A673 (cell line): ENCODE results near the gene FSD1.

Experiments
- CTCF ChIP-seq: fragments of 300-800, 200-600 bp; sonication (generic); conservative IDR thresholded peaks from 2 replicates; pipeline ENCODE4 v1.5.1; 2017; ENCODE audit warnings: low read depth, mild to moderate bottlenecking, antibody characterized with exemption, low read length, moderate library complexity, mixed read lengths
- EZH2 ChIP-seq: fragments of 200-600 bp; sonication (generic); IDR thresholded peaks from 2 replicates; pipeline ENCODE4 v1.6.1; 2017; ENCODE audit warnings: borderline replicate concordance, low read depth, mild to moderate bottlenecking, mixed read lengths, antibody characterized with exemption, low read length; ENCODE audit not compliant: poor library complexity, severe bottlenecking

DNA sequence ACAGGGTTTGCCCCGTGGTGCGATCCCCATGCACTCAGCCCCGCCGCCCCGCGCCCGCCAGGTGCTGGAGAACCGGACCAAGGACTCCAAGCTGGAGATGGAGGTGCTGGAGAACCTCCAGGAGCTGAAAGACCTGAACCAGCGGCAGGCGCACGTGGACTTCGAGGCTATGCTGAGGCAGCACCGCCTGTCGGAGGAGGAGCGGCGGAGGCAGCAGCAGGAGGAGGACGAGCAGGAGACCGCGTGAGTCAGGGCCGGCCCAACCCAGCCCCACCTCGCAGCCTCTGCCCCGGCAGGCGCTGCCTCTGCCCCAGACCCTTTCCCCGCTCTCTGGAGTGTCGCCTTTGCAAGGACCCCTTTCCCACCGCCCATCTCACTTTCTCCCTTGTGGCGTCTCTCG, 46.2 kb upstream of the FSD1 start:
- no peak for TF ChIP-seq CTCF
- TF ChIP-seq EZH2, result no peak
